ENCODE data around the gene FOXL1.

FOXL1 gene

DNA sequence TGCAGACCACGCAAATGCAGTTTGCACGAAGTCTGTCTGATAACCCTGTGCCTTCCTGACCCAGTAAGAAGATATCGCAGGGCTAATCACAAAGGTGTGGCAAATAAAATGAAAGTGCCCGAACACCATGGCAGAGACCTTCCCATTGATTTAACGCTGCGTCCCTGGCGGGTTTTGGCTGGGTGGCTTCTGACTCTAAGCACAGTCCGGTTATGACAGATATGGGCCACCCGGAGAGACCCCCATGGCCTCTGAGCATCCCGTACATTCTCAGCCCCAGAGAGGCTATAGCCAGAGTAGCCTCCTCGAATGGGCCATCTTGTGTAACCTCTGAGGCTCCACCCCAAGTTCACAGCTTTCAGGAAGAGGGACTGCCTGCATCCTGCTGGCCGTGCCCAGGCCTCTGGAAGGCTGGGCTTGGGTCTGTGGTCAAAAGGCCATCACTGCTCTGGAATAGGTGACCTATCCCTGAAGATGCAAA is 6.3 kb upstream of the FOXL1 start:
- no peak for TF ChIP-seq CTCF (IDR thresholded peaks at IDR 0.05; ENCODE audit: low read length, missing control alignments)
- peak overlapping the region; percentile 19 for H3K4me3 ChIP-seq (replicated peaks; ENCODE audit: low read depth, low read length)
- no peak for DNase-seq (ENCODE audit: low read depth)

DNA sequence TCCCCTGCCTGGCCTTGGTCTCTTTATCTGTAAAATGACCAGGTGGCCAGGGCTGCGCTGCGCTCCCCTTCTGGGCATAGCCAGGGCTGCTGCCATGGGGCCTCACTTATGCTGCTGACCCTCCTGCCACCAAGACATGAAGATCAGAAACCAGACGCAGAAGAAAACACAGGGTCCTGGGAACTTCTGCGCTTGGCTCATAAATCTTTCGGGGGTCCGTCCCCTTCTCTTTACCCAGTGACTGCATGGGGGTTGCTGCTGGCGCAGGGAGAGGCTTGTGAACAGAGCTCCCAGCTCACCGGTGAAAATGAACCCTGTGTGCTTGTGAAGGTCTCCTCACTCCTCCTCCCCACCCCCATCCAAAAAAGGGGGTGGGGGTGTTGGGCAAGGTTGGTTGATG is 5.7 kb upstream of the FOXL1 start:
- no peak overlapping the region for H3K4me3 ChIP-seq (replicated peaks; ENCODE audit: low read depth, low read length)
- TF ChIP-seq CTCF (IDR thresholded peaks at IDR 0.05; ENCODE audit: low read length, missing control alignments): no peak

DNA sequence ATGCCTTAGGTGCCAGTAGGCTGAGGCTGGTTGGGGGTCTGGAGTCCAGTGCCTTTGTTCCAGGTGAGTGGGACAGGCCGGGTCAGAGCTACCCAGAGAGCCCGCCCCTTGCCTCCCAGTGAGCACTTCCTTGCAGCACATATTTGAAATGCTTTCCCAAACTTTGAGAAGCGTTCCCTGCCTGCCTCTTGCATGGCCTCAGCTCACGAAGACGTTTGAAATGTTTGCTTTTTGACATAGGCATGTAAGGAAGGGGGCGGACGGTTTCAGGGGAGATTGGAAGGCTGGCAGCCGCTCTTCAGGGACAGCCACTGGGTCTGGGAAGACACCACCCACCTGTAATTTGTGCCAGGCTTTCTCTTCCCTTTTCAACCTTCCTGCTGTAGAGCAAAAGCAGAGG is 5.1 kb upstream of the FOXL1 start:
- H3K4me3 ChIP-seq (replicated peaks; ENCODE audit: low read depth, low read length): no peak overlapping the region
- no peak for DNase-seq (ENCODE audit: low read depth)
- TF ChIP-seq CTCF (IDR thresholded peaks at IDR 0.05; ENCODE audit: low read length, missing control alignments): no peak

More for the DNA sequence above, 5.7 kb upstream of the FOXL1 start:
- no peak for DNase-seq (ENCODE audit: low read depth)

DNA sequence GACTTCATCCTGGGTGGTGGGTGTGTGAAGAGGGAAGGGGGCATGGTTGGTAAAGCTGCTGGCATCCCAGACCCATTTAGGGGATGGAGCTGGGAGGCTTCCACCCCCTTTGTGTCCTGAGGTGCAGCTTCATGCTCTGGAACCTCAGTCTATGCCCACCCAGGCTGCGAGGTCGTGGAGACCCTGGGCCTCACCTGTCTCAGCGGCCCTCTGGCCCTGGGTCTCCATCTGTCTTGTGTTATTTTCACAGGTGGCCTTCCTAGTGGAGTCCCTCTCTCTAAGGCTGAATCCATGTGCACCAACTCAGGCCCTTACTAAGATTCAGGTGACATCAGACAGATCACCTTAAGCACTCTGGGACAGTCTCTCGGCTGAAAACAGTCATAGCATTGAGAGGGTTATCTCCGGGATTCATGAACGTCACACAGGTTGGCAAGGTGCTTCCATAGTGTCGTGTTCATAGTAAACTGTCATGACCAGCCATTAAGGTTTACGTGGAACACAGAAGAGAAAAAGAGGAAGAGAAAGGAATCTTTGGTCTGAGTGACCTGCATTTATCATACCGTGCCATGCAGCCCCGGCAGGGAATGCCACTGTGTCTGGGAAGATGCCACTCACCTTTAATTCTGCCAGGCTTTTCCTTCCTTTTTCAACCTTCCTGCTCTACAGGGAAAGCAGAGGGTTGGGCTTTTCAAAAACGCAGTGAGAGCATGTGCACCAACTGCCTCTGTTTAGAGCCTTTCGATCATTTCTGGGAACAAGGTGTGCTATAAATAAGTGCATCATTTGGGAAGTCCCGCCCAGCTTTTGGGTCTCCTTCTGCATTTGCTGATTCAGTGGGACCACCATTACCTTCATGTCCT is 4.5 kb upstream of the FOXL1 start:
- H3K4me3 ChIP-seq (replicated peaks; ENCODE audit: low read depth, low read length): no peak overlapping the region
- DNase-seq (ENCODE audit: low read depth): no peak
- no peak for TF ChIP-seq CTCF (IDR thresholded peaks at IDR 0.05; ENCODE audit: low read length, missing control alignments)

DNA sequence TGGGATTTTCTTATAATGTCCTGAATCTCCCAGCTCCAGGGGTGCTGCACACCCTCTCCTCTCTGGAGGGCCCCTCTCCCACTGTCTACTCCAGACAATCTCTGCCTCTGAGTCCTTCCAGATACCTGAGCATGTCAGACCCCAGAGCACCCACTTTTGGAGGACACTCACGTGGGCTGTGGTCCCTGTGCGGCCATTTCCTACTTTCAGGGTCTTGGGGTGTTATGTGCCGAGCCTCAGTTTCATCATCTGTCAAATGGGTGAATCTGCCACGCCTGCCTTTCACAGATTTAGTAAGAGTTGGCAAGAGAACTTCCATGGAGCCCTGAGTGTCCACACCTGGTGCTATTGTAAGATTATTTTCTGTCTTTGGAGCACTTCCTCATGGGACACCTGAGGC is 3.7 kb upstream of the FOXL1 start:
- H3K4me3 ChIP-seq (replicated peaks; ENCODE audit: low read depth, low read length): no peak overlapping the region
- TF ChIP-seq CTCF (IDR thresholded peaks at IDR 0.05; ENCODE audit: low read length, missing control alignments): no peak
- no peak for DNase-seq (ENCODE audit: low read depth)

DNA sequence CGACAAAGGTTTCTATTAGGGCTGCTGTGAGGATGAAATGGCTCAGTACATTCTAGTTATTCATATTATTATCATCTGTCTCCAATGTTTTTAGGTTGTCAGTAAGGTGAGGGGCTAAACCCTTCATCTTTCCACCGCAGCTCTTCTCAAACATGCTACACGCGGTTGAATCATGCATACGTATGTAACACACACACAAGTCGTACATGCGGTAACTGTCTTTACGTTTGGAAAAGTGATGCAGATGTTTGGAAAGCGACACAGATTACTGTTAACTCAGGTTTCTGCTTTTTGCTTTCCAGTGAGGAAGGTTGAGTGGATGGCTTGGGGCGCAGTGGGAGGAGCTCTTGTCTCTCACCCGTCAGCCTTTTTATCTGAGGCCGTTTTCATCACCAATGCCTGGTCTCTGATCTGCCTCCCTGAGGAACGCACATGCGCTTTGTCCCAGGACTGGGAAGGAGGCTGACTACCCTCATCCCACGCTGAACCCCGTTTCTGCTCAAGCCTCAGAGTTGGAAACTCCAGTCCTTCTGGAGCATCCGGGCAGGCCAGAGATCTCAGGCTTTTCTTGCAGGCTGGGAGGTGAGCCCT is 3.2 kb upstream of the FOXL1 start:
- DNase-seq (ENCODE audit: low read depth): no peak
- peak overlapping the region; percentile 66 for H3K4me3 ChIP-seq (replicated peaks; ENCODE audit: low read depth, low read length)

More for the DNA sequence above, 3.2 kb upstream of the FOXL1 start:
- TF ChIP-seq CTCF (IDR thresholded peaks at IDR 0.05; ENCODE audit: low read length, missing control alignments): no peak

All from fibroblast of pulmonary artery (primary cell).